Neural cell (in vitro differentiated cells): ENCODE data around the gene USP30.

Experiments used
- EP300 ChIP-seq: fragments of 450-650 bp; conservative IDR thresholded peaks from 2 replicates; pipeline ENCODE4 v1.6.1; 2014; ENCODE audit warnings: antibody characterized with exemption, mild to moderate bottlenecking, moderate library complexity; ENCODE audit not compliant: poor library complexity, severe bottlenecking
- EZH2 ChIP-seq: fragments of 200-600, 300-800 bp; shearing (Covaris generic), sonication (generic); IDR thresholded peaks from 2 replicates; pipeline ENCODE4 v1.6.1; 2014; ENCODE audit warnings: antibody characterized with exemption, low read length, borderline replicate concordance, mild to moderate bottlenecking; ENCODE audit not compliant: insufficient read depth, poor library complexity, severe bottlenecking
- MXI1 ChIP-seq: fragments of 450-650 bp; conservative IDR thresholded peaks from 2 replicates; pipeline ENCODE4 v1.6.1; 2014; ENCODE audit warnings: antibody characterized with exemption, mild to moderate bottlenecking; ENCODE audit not compliant: poor library complexity, severe bottlenecking
- POLR2AphosphoS5 ChIP-seq: IDR thresholded peaks from 2 replicates; pipeline ENCODE4 v1.6.1; 2012
- SMC3 ChIP-seq: fragments of 450-650 bp; conservative IDR thresholded peaks from 2 replicates; pipeline ENCODE4 v1.6.1; 2014; ENCODE audit warnings: antibody characterized with exemption, mild to moderate bottlenecking, moderate library complexity; ENCODE audit not compliant: poor library complexity
- TF ChIP-seq, protein P1 (sequence below): fragments of 450-650 bp; IDR thresholded peaks from 2 replicates; pipeline ENCODE4 v1.5.1; 2014; ENCODE audit warnings: antibody characterized with exemption, mild to moderate bottlenecking, moderate library complexity; ENCODE audit not compliant: poor library complexity, severe bottlenecking

DNA sequence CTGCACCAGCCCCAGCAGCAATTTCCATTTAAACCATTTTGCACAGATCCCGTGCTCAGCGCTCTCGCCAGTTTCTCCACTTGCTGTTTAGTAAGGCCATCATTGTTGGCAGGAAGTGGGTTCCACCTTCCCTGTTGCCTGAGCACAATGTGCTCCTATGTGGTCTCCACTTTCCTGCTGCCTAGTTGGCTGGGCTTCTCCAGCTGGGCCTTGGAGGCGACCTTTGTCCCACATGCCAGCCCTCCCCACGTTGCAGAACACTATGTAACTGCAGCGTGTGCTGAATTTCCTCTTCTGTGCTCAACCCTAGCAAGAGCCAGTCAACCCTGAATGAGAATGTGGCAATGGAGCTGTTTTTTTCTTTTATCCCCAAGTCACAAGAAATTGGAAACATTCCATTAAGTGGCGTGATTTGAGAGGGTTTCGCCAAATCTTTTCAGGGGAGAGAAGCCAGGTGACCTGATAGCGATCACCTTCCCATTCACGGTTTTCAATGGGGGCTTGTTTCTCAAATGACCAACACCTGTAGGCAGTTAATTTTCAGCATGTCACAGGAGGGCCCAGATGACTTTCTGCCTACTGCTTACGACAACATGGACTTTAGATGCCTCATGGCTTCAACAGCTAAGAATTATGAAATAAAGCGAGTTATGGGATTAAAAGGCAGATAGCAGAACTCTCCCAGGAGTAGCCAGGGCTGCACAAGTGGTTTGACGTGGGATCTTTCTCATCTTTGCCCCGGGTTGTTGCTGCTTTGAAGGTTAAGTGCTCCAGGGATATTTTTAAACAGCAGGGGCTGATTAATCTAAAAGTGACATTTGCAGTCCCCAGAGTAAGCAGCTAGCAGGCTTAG lies 63.6 kb downstream of the USP30 start, which contains the start of gene ACACB:
- TF ChIP-seq, protein P1, sequence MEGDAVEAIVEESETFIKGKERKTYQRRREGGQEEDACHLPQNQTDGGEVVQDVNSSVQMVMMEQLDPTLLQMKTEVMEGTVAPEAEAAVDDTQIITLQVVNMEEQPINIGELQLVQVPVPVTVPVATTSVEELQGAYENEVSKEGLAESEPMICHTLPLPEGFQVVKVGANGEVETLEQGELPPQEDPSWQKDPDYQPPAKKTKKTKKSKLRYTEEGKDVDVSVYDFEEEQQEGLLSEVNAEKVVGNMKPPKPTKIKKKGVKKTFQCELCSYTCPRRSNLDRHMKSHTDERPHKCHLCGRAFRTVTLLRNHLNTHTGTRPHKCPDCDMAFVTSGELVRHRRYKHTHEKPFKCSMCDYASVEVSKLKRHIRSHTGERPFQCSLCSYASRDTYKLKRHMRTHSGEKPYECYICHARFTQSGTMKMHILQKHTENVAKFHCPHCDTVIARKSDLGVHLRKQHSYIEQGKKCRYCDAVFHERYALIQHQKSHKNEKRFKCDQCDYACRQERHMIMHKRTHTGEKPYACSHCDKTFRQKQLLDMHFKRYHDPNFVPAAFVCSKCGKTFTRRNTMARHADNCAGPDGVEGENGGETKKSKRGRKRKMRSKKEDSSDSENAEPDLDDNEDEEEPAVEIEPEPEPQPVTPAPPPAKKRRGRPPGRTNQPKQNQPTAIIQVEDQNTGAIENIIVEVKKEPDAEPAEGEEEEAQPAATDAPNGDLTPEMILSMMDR = no peak
- TF ChIP-seq MXI1 (no peak), EZH2 (no peak), EP300 (no peak), POLR2AphosphoS5 (no peak), SMC3 (no peak)
